Activated T-cell treated with anti-CD3 and anti-CD28 coated beads for 1 hour (primary cell): ENCODE results near the gene COL25A1.

Experiments used
- DNase-seq: peaks from one replicate; pipeline ENCODE4 v3.0.0-alpha.2; 2020; ENCODE audit warnings: low read depth

The COL25A1 gene

DNA sequence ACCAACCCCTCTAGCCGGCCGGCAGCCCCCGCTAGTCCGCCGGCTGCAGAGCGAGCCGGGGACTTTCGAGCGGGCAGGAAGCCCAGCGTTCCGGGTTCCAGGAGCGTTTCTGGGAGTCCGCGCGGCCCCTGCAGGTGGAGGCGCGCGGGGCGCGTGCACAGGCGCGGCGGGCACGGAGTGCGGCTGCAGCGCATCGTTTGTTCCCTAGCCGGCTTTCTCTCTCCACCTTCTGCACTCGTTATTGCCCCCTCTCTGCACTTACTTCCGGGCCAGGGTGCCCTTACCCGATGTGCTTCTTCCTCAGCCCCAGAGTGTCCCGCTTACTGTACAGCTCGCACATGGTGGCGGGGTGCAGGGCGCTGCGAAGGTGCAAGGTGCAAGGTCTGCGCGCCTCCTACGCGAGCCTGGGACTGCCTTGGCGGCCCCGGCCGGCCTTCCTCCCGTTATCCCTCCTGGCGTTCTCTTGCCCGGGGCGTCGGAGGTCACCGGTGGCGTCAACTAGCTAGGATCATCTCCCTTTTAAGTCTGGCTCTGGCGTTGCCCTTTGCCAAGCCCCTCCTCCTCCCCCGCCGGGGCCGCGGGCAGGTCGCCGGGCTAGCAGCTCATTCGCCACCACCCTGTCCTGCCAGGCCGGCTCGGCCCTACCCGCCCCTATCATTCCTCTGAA is 539.8 kb downstream of the COL25A1 start, which contains the start of gene ETNPPL:
ETNPPL (minus strand) TSS at position 495 of the 667 bp plus-strand sequence; CDS start at position 340, 155 bp downstream.
- no peak for DNase-seq
